ENCODE data around the gene IFFO2.

- no peak for TF ChIP-seq EZH2 (IDR thresholded peaks at IDR 0.05; ENCODE audit: low read length, missing control alignments)
- TF ChIP-seq CTCF (conservative IDR thresholded peaks at IDR 0.05 in 1 of 2, IDR thresholded peaks at IDR 0.05 in 1 of 2; ENCODE audit: low read depth in 1 of 2, low read length in 2 of 2) = no peak
Observed at GRCh38 chr1:18879215-18879790, 77.2 kb downstream of the IFFO2 start.
